GM12891 (cell line): Measurements from ENCODE around the gene MAGI1.

ENCODE experiments used
- POLR2A ChIP-seq: IDR thresholded peaks from 2 replicates; pipeline ENCODE4 v1.6.1; 2011; ENCODE audit warnings: low read depth, low read length, control low read depth
- POLR2AphosphoS5 ChIP-seq: IDR thresholded peaks from 2 replicates; pipeline ENCODE4 v1.6.1; 2011; ENCODE audit warnings: low read depth, low read length, control low read depth
- POU2F2 ChIP-seq: IDR thresholded peaks from 2 replicates; pipeline ENCODE4 v1.6.1; 2011; ENCODE audit warnings: low read depth, mild to moderate bottlenecking, control low read depth, low read length, moderate library complexity
- SPI1 ChIP-seq: IDR thresholded peaks from 2 replicates; pipeline ENCODE4 v1.6.1; 2011; ENCODE audit warnings: low read depth, low read length, control low read depth
- TAF1 ChIP-seq: IDR thresholded peaks from 2 replicates; pipeline ENCODE4 v1.6.1; 2011; ENCODE audit warnings: low read depth, low read length, control low read depth

GRCh38 chr3:65343026-65343425, 695.7 kb downstream of the MAGI1 start:
- TF ChIP-seq TAF1 (no peak), POLR2A (no peak), POLR2AphosphoS5 (no peak), POU2F2 (no peak), SPI1 (no peak)
